ENCODE data around the gene NOS3. TPM values are rescaled to one million over a fixed set of nuclear protein-coding genes. Genes with fewer than 3 reads are reported as not detected.

The NOS3 gene
- total RNA-seq, 1 experiment from 2014 or later = not detected

- DNase-seq (ENCODE audit: low read depth, low spot score) = no peak
- in situ Hi-C loops (cut with HindIII; ENCODE audit: low pct_unique_long_range_greater_than_20kb, low sequenced_read_pairs) = no loop called here
Observed at GRCh38 chr7:151053751-151054150, 62.9 kb downstream of the NOS3 start.

DNA sequence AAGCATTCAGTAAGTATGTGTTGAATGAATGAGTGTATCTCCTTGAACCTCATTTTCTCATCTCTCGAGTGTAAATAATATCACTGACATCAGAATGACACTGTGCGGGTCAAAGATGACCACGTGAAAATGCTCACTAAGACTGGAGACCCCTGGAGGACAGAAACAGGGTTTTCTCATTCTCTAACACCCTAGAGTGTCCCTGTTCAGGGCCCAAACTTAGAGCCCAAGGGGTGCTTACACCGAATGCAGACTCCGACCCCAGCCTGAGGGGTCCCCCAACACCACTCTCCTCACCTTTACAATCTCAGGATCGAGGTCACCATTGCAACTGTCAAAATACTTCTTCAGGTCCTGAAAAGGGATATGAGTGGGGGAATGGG lies 65.5 kb downstream of the NOS3 start:
- no peak for DNase-seq (ENCODE audit: low read depth, low spot score)
- in situ Hi-C loops (cut with HindIII; ENCODE audit: low pct_unique_long_range_greater_than_20kb, low sequenced_read_pairs) = no loop called here

- in situ Hi-C loops (cut with HindIII; ENCODE audit: low pct_unique_long_range_greater_than_20kb, low sequenced_read_pairs) = no loop called here
- DNase-seq (ENCODE audit: low read depth, low spot score) = no peak
Observed at GRCh38 chr7:151056666-151057505, 66.1 kb downstream of the NOS3 start.

DNA sequence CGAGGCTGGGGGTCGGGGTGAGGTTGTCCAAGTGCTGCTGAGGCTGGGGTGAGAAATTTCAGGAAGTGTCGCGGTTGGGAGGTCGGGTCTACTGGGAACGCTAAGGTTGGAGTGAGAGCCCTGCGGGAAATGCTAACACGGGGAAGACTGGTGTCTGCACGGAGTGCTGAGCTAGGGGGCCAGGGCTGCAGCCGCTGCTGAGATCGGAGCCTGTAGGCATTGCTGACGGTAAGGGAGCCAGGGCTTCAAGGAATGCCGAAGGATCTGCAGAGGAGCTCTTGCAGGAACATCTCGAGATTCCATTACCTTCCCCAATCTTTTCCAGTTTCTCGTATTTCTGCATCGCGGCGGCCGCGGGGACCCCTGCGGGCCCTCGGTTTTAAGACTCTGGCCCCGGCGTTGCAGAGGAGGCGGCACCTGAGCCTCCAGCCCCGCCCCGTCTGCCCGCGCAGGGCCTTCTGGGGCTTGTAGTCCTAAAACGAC lies 66.7 kb downstream of the NOS3 start, which contains the start of gene CDK5:
CDK5 (minus strand) TSS at position 392 of the 483 bp plus-strand sequence; CDS start at position 343, 49 bp downstream.
- no peak for DNase-seq (ENCODE audit: low read depth, low spot score)
- in situ Hi-C loops (cut with HindIII; ENCODE audit: low pct_unique_long_range_greater_than_20kb, low sequenced_read_pairs) = no loop called here

DNA sequence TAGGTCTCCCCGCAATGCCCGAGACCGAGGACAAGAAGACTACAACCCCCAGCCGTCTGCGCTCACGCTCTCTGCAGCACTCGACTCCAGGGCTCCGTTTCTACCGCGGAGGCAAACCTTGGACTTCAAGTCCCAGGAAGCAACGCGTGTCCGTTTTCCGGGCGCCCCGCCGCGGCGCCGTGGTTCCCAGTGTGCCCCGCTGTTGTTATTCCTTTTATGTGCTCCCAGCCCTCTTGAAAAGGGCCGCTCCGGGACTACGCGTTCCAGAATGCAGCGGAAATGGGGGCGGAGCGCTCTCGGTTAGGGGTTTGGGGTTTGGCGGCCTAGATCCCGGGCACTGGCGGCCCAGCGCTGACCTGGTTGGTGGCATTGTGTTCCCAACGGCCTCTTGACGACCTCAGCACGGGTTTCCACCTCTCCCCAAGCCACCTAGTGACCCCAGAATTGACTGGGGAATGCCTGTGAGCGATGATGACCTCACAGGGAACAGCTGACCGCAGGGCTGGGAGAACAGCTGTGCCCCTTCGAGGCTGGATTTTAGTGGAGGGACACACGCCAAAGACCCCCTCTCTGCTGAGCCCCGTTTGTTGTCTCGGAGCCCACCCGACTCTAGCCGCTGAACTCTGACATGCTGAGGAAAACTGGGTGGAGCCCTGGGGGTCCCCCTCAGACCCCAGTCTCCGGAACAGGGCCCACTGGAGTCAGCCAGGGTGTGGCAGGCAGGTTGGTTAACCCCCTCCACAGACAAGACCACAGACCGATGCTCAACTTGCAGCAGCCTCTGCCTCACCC lies 67.4 kb downstream of the NOS3 start:
- peak; percentile 100 for DNase-seq (ENCODE audit: low read depth, low spot score)
- in situ Hi-C loops (cut with HindIII; ENCODE audit: low pct_unique_long_range_greater_than_20kb, low sequenced_read_pairs) = no loop called here

- DNase-seq (ENCODE audit: low read depth, low spot score) = peak; percentile 30
- in situ Hi-C loops (cut with HindIII; ENCODE audit: low pct_unique_long_range_greater_than_20kb, low sequenced_read_pairs) = no loop called here
Observed at GRCh38 chr7:151058781-151059366, 68.1 kb downstream of the NOS3 start.

DNA sequence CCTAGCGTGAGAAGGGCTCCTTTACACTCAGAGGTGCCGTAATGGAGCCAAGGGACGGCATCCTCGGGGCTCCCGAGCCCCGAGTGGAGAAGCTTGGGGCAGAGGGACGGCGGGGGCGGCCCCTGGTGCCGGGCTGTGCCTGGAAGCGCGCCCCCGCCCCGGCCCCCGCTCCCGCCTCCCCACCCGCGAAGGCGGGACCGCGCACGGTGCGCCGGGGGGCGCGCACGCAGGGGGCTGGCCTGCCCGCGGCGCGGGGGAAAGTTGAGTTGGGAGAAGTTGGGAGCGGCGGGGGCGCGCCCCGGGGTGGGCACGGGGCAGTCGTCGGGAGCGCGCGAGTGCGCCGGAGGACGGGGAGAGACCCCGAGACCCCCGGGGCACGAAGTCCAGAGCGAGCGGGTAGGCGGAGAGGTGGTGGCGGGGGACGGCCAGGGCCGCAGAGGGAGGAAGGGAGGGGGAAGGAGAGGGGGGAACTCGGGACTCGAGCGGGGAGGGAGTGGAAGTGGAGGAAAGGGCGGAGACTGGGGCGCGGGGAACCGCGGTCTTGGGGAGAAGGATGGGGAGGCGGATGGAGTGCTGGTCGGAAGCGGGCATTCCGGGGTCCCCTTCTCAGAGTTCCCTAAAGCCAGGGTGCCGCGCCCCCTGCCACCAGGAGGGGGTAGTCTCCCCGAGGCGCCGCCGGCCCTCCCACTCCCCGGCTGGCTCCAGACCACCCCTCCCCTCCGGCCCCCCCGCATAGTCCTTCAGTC lies 68.7 kb downstream of the NOS3 start, which contains the start of gene SLC4A2:
SLC4A2 (plus strand) TSS at position 223 of the 746 bp plus-strand sequence. CDS start 2,399 bp downstream, outside the sequence.
- DNase-seq (ENCODE audit: low read depth, low spot score) = peak; percentile 80

GRCh38 chr7:151060113-151060415 lies 69.2 kb downstream of the NOS3 start:
- DNase-seq (ENCODE audit: low read depth, low spot score) = no peak
- in situ Hi-C loops (cut with HindIII; ENCODE audit: low pct_unique_long_range_greater_than_20kb, low sequenced_read_pairs) = no loop called here

More for the DNA sequence above, 68.7 kb downstream of the NOS3 start, which contains the start of gene SLC4A2:
- in situ Hi-C loops (cut with HindIII; ENCODE audit: low pct_unique_long_range_greater_than_20kb, low sequenced_read_pairs) = no loop called here

DNA sequence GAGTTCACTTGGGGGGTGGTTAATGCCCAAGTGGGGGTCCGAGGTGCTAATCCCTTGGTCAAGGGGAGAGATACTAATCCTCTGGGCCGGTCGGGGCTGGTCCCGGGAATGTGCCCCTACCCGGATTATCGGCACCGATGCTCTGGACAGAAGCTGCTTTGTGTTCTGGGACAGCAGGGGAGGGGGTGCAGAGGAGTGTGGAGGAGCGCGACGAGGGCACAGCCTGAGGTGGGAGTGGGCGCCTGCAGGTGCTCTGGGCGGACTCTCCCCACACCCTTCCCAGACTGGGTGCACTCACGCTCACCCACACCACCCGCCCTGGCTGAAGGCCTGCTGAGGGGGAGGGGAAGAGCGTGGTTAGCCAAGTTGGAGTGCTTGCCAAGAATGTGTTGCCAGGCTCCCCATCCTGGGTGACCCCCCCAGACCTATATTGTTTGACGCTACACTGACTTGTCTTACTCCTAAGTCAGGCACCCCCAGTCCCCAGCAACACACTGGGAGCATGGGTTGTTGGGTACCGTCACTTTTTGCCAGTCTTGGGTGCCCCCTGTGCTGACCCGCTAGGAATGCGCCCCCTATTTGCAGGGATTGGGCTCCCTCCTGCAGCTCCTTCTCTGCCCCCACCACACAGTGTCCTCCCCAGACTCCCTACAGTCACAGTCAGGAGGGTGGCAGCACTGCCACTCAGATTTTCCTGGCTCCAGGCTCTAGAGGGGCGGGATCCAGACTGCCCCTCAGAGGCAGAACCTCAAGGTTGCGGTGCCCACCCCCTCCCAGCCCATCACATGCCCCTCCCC lies 69.8 kb downstream of the NOS3 start:
- in situ Hi-C loops (cut with HindIII; ENCODE audit: low pct_unique_long_range_greater_than_20kb, low sequenced_read_pairs) = no loop called here
- peak; percentile 61 for DNase-seq (ENCODE audit: low read depth, low spot score)

GRCh38 chr7:151061213-151062110 lies 70.6 kb downstream of the NOS3 start:
- DNase-seq (ENCODE audit: low read depth, low spot score) = no peak
- in situ Hi-C loops (cut with HindIII; ENCODE audit: low pct_unique_long_range_greater_than_20kb, low sequenced_read_pairs) = no loop called here

GRCh38 chr7:151062111-151062398 lies 71.2 kb downstream of the NOS3 start:
- in situ Hi-C loops (cut with HindIII; ENCODE audit: low pct_unique_long_range_greater_than_20kb, low sequenced_read_pairs) = no loop called here
- no peak for DNase-seq (ENCODE audit: low read depth, low spot score)

- in situ Hi-C loops (cut with HindIII; ENCODE audit: low pct_unique_long_range_greater_than_20kb, low sequenced_read_pairs) = no loop called here
Observed at GRCh38 chr7:151062399-151063211, 71.8 kb downstream of the NOS3 start.

GRCh38 chr7:151063212-151063561 lies 72.4 kb downstream of the NOS3 start:
- in situ Hi-C loops (cut with HindIII; ENCODE audit: low pct_unique_long_range_greater_than_20kb, low sequenced_read_pairs) = no loop called here
- DNase-seq (ENCODE audit: low read depth, low spot score) = peak; percentile 62

More at GRCh38 chr7:151062399-151063211, 71.8 kb downstream of the NOS3 start:
- peak; percentile 85 for DNase-seq (ENCODE audit: low read depth, low spot score)

Measured in SK-MEL-5 (cell line).